Activated CD8-positive, alpha-beta memory T cell treated with anti-CD3 and anti-CD28 coated beads for 4 hours (primary cell): ENCODE results near the gene CTNND2.

ENCODE experiments used
- DNase-seq, 2 donors: peaks; one replicate each; pipeline ENCODE4 v3.0.0-alpha.2; 2020; ENCODE audit warnings: low read depth in 2 of 2

The CTNND2 gene

GRCh38 chr5:11780641-11781345, 123.5 kb downstream of the CTNND2 start:
- no peak for DNase-seq

- DNase-seq: no peak
These were observed 127.2 kb downstream of the CTNND2 start for GRCh38 chr5:11777096-11777495.

- DNase-seq: no peak
These were observed 133.9 kb downstream of the CTNND2 start for GRCh38 chr5:11770310-11770709.

- DNase-seq: no peak
These were observed 143.2 kb downstream of the CTNND2 start for GRCh38 chr5:11760934-11761603.

- no peak for DNase-seq
These were observed 145.9 kb downstream of the CTNND2 start for GRCh38 chr5:11758321-11758720.

- DNase-seq: no peak
These were observed 146.6 kb downstream of the CTNND2 start for GRCh38 chr5:11757661-11758060.

- no peak for DNase-seq
These were observed 167.2 kb downstream of the CTNND2 start for GRCh38 chr5:11737010-11737409.

GRCh38 chr5:11734369-11734768, 169.9 kb downstream of the CTNND2 start:
- no peak for DNase-seq

GRCh38 chr5:11733840-11734192, 170.4 kb downstream of the CTNND2 start:
- DNase-seq: no peak

GRCh38 chr5:11733185-11733839, 170.9 kb downstream of the CTNND2 start:
- no peak for DNase-seq

GRCh38 chr5:11724940-11725339, 179.3 kb downstream of the CTNND2 start:
- no peak for DNase-seq

GRCh38 chr5:11719888-11720481, 184.3 kb downstream of the CTNND2 start:
- DNase-seq: no peak

GRCh38 chr5:11715461-11716196, 188.6 kb downstream of the CTNND2 start:
- no peak for DNase-seq

GRCh38 chr5:11711932-11712331, 192.3 kb downstream of the CTNND2 start:
- no peak for DNase-seq

- DNase-seq: no peak
These were observed 195.2 kb downstream of the CTNND2 start for GRCh38 chr5:11709021-11709420.

GRCh38 chr5:11704916-11705315, 199.3 kb downstream of the CTNND2 start:
- DNase-seq: no peak

GRCh38 chr5:11700391-11700790, 203.9 kb downstream of the CTNND2 start:
- DNase-seq: no peak

GRCh38 chr5:11692636-11693035, 211.6 kb downstream of the CTNND2 start:
- DNase-seq: no peak

GRCh38 chr5:11687498-11687897, 216.7 kb downstream of the CTNND2 start:
- DNase-seq: no peak

- no peak for DNase-seq
These were observed 219.6 kb downstream of the CTNND2 start for GRCh38 chr5:11684607-11685006.

GRCh38 chr5:11683666-11684065, 220.6 kb downstream of the CTNND2 start:
- no peak for DNase-seq

GRCh38 chr5:11681796-11682195, 222.4 kb downstream of the CTNND2 start:
- no peak for DNase-seq
